Stimulated activated naive CD8-positive, alpha-beta T cell treated with anti-CD3 and anti-CD28 coated beads, Interleukin-15, amount 100 ng/mL, for 72 hours (primary cell): ENCODE measurements around the gene CDH9.

ENCODE experiments used
- ATAC-seq: fragments of 150-1000 bp; cut with Tn5 transposase; 2 replicates; pipeline ENCODE4 v1.10.0; 2021; ENCODE audit warnings: mild to moderate bottlenecking, moderate library complexity
- DNase-seq, 2 donors: peaks; one replicate each; pipeline ENCODE4 v3.0.0; 2021 to 2022
- H3K27ac Mint-ChIP-seq, 2 donors: one replicate each; pipeline ENCODE4 v1.8.0; 2022; ENCODE audit warnings: mild to moderate bottlenecking in 2 of 2, mixed read lengths in 2 of 2, moderate library complexity in 2 of 2
- H3K27me3 Mint-ChIP-seq: one replicate; pipeline ENCODE4 v1.8.0; 2022; ENCODE audit warnings: mixed read lengths
- H3K4me1 Mint-ChIP-seq: one replicate; pipeline ENCODE4 v1.8.0; 2022; ENCODE audit warnings: mild to moderate bottlenecking, mixed read lengths
- H3K4me3 Mint-ChIP-seq, 2 donors: one replicate each; pipeline ENCODE4 v1.8.0; 2022; ENCODE audit warnings: mild to moderate bottlenecking in 2 of 2, mixed read lengths in 2 of 2, moderate library complexity in 1 of 2
- H3K9me3 Mint-ChIP-seq, 2 donors: one replicate each; pipeline ENCODE4 v1.8.0; 2022; ENCODE audit warnings: mixed read lengths in 2 of 2

The CDH9 gene

DNA sequence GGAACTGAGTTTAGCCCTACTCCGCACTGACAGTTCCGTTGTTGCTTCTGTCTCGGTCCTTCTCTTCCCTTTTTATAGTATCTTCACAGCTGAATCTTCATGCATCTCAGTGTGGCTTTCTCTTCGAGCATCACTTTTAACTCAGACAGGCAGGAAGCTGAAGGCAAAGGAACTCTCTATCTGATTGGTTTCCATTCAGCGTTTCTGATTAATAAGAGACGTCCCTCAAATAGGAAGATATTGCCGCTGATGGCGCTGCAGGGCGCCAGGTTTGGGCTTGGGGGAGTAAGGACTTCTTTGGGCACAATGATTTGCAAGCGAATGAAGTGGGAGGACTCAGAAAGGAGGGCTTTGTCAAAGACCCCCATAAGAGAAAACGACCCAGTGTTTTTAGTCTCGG, at the start of gene CDH9:
Gene CDH9 (minus strand): TSS at position 111 of the 400 bp plus-strand sequence. CDS start 50,253 bp downstream, outside the sequence.
- Mint-ChIP-seq H3K4me3 (no peak within 1 kb of the TSS), H3K9me3 (peaks cover 0 to 9% of the 10 kb centered on the region in 2 donors), H3K4me1 (no peaks in the 10 kb centered on the region), H3K27ac (no peak within 1 kb of the TSS), H3K27me3 (no peaks in the 10 kb centered on the region)
- ATAC-seq (no peak), DNase-seq (no peak)

DNA sequence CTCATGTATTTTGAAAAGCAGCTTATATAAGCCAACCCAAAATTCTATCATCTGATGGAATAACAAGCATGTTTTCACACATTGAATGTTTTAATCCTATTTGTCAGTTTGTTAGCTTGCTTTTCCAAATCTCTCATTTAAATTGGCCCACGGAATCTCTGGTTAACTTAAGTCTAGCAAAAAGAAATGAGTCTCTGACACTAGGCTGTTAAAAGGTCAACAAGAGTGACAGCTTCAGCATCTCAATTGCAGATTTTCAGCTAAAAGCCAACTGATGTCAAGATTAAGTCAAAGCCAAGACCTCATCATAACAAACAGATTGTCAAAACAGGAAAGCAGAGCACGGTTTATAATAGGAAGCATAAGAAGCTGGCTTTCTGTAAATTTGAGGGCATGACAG, 49.4 kb upstream of the CDH9 start:
- Mint-ChIP-seq H3K27me3 (no peaks in the 10 kb centered on the region), H3K4me3 (no peak overlapping the region), H3K4me1 (no peaks in the 10 kb centered on the region), H3K27ac (no peak overlapping the region), H3K9me3 (no peaks in the 10 kb centered on the region)
- ATAC-seq = no peak
- no peak for DNase-seq

DNA sequence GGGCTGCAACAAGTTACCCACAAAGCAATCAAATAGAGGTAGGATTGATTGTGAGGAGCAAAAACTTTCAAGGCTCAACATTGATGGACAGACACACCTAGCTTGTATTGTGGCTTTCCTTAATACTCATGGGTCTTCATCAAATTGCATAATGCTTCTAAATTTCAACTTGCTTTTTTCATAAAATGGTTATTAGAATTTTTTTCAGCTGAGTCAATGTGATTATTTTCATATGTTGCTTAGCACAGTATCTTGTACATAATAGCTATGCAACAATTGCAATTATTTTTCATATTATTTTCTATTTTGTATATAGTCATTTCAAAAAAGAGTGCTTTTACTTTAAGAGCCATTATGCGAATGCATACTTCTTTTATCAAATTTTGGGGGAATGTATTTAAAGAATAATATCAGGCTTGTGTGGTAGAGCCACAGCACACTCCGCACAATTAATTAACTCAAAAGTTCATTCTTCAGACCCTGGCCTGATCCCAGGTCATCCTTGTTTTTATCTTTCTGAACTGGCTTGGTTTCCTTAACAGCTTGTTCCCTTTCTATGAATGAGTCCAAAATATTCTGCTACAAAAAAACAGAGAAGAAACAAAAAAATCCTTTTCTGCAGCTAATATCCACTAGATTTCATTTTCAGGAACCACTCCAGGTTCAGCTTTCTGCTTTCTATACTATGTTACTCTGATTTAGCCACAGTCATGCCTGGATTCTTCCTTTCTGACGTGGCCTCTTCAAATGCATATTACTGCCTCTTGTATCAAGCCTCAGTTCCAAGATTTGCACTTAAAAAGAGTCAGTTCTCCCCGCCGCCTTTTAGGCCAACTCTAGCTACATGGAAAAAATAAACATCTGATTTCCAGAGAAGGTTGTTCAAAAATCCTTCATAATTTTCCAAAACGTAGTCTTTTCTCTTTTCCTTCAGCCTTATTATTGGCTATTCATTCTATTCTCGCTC, 45.3 kb upstream of the CDH9 start:
- Mint-ChIP-seq H3K9me3 (no peaks in the 10 kb centered on the region), H3K4me1 (no peaks in the 10 kb centered on the region)
- no peak for ATAC-seq

GRCh38 chr5:27080147-27080546, 41.8 kb upstream of the CDH9 start:
- DNase-seq = no peak
- H3K27ac Mint-ChIP-seq = no peak overlapping the region
- no peaks in the 10 kb centered on the region for H3K4me1 Mint-ChIP-seq
- H3K27me3 Mint-ChIP-seq = no peaks in the 10 kb centered on the region
- no peak overlapping the region for H3K4me3 Mint-ChIP-seq
- no peak for ATAC-seq
- H3K9me3 Mint-ChIP-seq = peaks cover 9 to 13% of the 10 kb centered on the region in 2 donors

More for the DNA sequence above, 45.3 kb upstream of the CDH9 start:
- Mint-ChIP-seq H3K27me3 (no peaks in the 10 kb centered on the region), H3K27ac (no peak overlapping the region), H3K4me3 (no peak overlapping the region)
- no peak for DNase-seq

- Mint-ChIP-seq H3K4me1 (no peaks in the 10 kb centered on the region), H3K27ac (no peak overlapping the region), H3K4me3 (no peak overlapping the region), H3K9me3 (peaks cover 0 to 5% of the 10 kb centered on the region in 2 donors), H3K27me3 (no peaks in the 10 kb centered on the region)
- DNase-seq (no peak), ATAC-seq (no peak)
Observed at GRCh38 chr5:27062451-27062850, 24.1 kb upstream of the CDH9 start.

DNA sequence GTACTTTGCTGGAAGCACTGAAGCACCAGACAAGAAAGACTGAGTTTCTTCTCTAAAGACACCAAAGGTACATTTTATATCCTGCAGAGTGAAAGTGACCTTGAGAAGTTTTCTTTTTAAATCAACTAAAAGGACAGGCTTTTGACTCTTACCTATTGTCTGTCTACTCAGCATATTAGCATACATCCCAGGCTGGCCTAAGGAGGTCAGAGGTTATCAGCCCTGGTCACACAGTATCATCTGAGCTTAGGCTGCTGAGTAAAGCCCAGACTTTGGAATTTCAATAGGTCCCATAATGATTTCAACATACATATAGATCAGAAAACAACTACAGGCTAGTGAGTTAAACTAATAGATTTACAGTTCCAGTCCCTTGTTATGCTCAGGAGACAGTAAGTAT, 10.1 kb upstream of the CDH9 start:
- ATAC-seq = no peak
- Mint-ChIP-seq H3K4me3 (no peak overlapping the region), H3K9me3 (peaks cover 0 to 7% of the 10 kb centered on the region in 2 donors), H3K27ac (no peak overlapping the region), H3K4me1 (no peaks in the 10 kb centered on the region), H3K27me3 (no peaks in the 10 kb centered on the region)
- no peak for DNase-seq

- no peak for ATAC-seq
- Mint-ChIP-seq H3K27ac (no peak overlapping the region), H3K4me1 (no peaks in the 10 kb centered on the region), H3K4me3 (no peak overlapping the region), H3K9me3 (peaks cover 0 to 9% of the 10 kb centered on the region in 2 donors), H3K27me3 (no peaks in the 10 kb centered on the region)
- DNase-seq = no peak
Observed at GRCh38 chr5:27041372-27041771, 3.0 kb upstream of the CDH9 start.

GRCh38 chr5:27034565-27034964, 3.8 kb downstream of the CDH9 start:
- Mint-ChIP-seq H3K9me3 (no peaks in the 10 kb centered on the region), H3K4me1 (no peaks in the 10 kb centered on the region), H3K27me3 (no peaks in the 10 kb centered on the region), H3K4me3 (no peak overlapping the region), H3K27ac (no peak overlapping the region)
- no peak for ATAC-seq
- DNase-seq = no peak

DNA sequence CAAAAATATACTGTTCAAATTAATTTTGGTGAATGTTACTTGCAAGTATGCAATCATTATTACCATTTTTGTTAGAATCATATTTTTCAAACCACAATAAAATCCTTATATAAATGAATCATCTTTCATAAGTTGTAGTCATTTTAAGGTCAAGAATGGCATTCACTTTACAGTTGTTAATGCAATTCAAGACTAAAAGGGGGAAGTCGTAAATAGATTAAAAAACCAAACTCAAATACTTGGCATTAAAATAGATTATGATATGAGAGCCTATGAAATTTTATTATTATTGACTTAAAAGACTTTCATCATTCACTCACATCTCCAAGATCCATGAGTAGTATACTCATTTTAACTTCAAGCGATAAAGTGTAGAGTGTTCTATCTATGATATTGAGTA, 11.6 kb downstream of the CDH9 start:
- no peaks in the 10 kb centered on the region for H3K27me3 Mint-ChIP-seq
- H3K27ac Mint-ChIP-seq = no peak overlapping the region
- H3K9me3 Mint-ChIP-seq = no peaks in the 10 kb centered on the region
- DNase-seq (no peak), ATAC-seq (no peak)
- no peaks in the 10 kb centered on the region for H3K4me1 Mint-ChIP-seq
- H3K4me3 Mint-ChIP-seq = no peak overlapping the region

- Mint-ChIP-seq H3K4me3 (no peak overlapping the region), H3K27ac (no peak overlapping the region)
- no peak for ATAC-seq
Observed at GRCh38 chr5:27026063-27026462, 12.3 kb downstream of the CDH9 start.

GRCh38 chr5:27021471-27021870, 16.9 kb downstream of the CDH9 start:
- no peak overlapping the region for H3K4me3 Mint-ChIP-seq
- no peak overlapping the region for H3K27ac Mint-ChIP-seq
- peaks cover 0 to 3% of the 10 kb centered on the region in 2 donors for H3K9me3 Mint-ChIP-seq
- ATAC-seq (no peak), DNase-seq (no peak)
- no peaks in the 10 kb centered on the region for H3K4me1 Mint-ChIP-seq
- no peaks in the 10 kb centered on the region for H3K27me3 Mint-ChIP-seq

More at GRCh38 chr5:27026063-27026462, 12.3 kb downstream of the CDH9 start:
- H3K27me3 Mint-ChIP-seq = no peaks in the 10 kb centered on the region
- no peak for DNase-seq
- no peaks in the 10 kb centered on the region for H3K9me3 Mint-ChIP-seq
- no peaks in the 10 kb centered on the region for H3K4me1 Mint-ChIP-seq

- H3K4me1 Mint-ChIP-seq = no peaks in the 10 kb centered on the region
- no peak for DNase-seq
- peaks cover 0 to 3% of the 10 kb centered on the region in 2 donors for H3K9me3 Mint-ChIP-seq
- ATAC-seq = no peak
- H3K27me3 Mint-ChIP-seq = no peaks in the 10 kb centered on the region
- no peak overlapping the region for H3K27ac Mint-ChIP-seq
- no peak overlapping the region for H3K4me3 Mint-ChIP-seq
Observed at GRCh38 chr5:27020973-27021372, 17.4 kb downstream of the CDH9 start.

- Mint-ChIP-seq H3K27ac (no peak overlapping the region), H3K27me3 (no peaks in the 10 kb centered on the region), H3K9me3 (peaks cover 3 to 7% of the 10 kb centered on the region in 2 donors)
Observed at GRCh38 chr5:27015758-27016157, 22.6 kb downstream of the CDH9 start.

GRCh38 chr5:27011274-27011673, 27.1 kb downstream of the CDH9 start:
- H3K27me3 Mint-ChIP-seq = no peaks in the 10 kb centered on the region

More at GRCh38 chr5:27015758-27016157, 22.6 kb downstream of the CDH9 start:
- Mint-ChIP-seq H3K4me3 (no peak overlapping the region), H3K4me1 (no peaks in the 10 kb centered on the region)
- ATAC-seq = no peak
- DNase-seq = no peak

DNA sequence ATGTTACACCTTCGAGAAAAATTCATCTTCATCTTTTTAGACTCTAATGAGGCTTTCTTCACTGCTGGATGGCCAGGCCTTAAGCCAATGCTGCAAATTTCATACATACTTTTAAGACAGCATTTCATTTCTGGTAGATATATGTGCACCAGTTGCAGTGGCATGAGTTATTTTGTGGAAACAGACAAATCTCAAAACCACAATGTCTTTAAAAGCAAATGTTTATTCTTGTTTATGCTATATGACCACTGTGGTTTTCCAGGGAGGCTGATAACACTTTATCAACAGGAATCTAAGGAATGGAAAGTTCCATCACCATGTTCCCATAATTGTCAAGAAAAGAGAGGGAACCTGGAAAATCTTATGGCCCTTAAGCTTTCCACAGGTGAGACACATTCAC, 27.7 kb downstream of the CDH9 start:
- ATAC-seq = no peak
- no peaks in the 10 kb centered on the region for H3K27me3 Mint-ChIP-seq
- H3K4me3 Mint-ChIP-seq = no peak overlapping the region
- DNase-seq = no peak
- H3K4me1 Mint-ChIP-seq = no peaks in the 10 kb centered on the region
- H3K9me3 Mint-ChIP-seq = peaks cover 9 to 14% of the 10 kb centered on the region in 2 donors
- H3K27ac Mint-ChIP-seq = no peak overlapping the region

More at GRCh38 chr5:27011274-27011673, 27.1 kb downstream of the CDH9 start:
- DNase-seq (no peak), ATAC-seq (no peak)
- Mint-ChIP-seq H3K27ac (no peak overlapping the region), H3K9me3 (peaks cover 9 to 14% of the 10 kb centered on the region in 2 donors), H3K4me1 (no peaks in the 10 kb centered on the region), H3K4me3 (no peak overlapping the region)

DNA sequence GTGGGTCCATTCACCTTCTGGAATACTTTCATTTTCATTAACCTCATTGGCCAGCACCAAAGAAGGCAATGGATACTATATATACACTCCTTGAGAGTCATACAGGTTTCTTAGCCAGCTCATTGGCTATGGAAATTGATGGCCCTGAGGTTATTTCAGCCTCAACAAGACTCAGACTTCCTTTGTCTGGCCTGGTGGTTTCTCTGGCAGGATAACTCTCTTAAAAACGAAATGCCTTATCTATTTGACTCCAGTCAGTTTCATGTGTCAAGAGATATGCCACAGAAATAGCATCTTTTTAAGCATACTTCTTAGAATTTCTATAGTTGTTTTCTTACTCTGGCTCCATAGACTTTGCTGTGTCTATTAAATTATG, 28.9 kb downstream of the CDH9 start:
- Mint-ChIP-seq H3K27ac (no peak overlapping the region), H3K9me3 (peaks cover 10 to 16% of the 10 kb centered on the region in 2 donors), H3K4me1 (no peaks in the 10 kb centered on the region), H3K4me3 (no peak overlapping the region), H3K27me3 (no peaks in the 10 kb centered on the region)
- no peak for DNase-seq
- ATAC-seq = no peak
